HEK293 (cell line): ENCODE results near the gene SP5.

ENCODE experiments used
- CTCF ChIA-PET: fragments of 350-600 bp; formaldehyde crosslinking; extraction: SDS; loops from one replicate; lab custom pipeline; 2021; ENCODE audit warnings: antibody characterized with exemption; lab: Yijun Ruan, JAX
- POLR2A ChIA-PET: fragments of 300-600 bp; formaldehyde crosslinking; extraction: SDS; loops from one replicate; lab custom pipeline; 2020; ENCODE audit warnings: antibody characterized with exemption, inconsistent platforms; lab: Yijun Ruan, JAX
- H3K27ac ChIP-seq: fragments of 200-500 bp; sonication (Bioruptor generic); 2 replicates; pipeline ENCODE4 v1.5.1; 2014; ENCODE audit warnings: low read depth, low read length, control low read depth, inconsistent platforms; ENCODE audit errors: extremely low read depth
- H3K36me3 ChIP-seq, 2 experiments: fragments of 200-500 bp in 1 of 2; sonication (Bioruptor generic) in 1 of 2; 1 replicate in 1 of 2; 2 replicates in 1 of 2; pipeline ENCODE4 v1.5.1; 2014 to 2017; ENCODE audit warnings: inconsistent platforms in 2 of 2, low read length in 2 of 2; ENCODE audit not compliant: control insufficient read depth in 2 of 2, insufficient read depth in 1 of 2
- H3K4me1 ChIP-seq: fragments of 200-500 bp; sonication (Bioruptor generic); 2 replicates; pipeline ENCODE4 v1.5.1; 2014; ENCODE audit warnings: mild to moderate bottlenecking, low read length, inconsistent platforms; ENCODE audit not compliant: control insufficient read depth, insufficient read depth
- H3K4me3 ChIP-seq: 2 replicates; pipeline ENCODE4 v1.5.1; 2011; ENCODE audit warnings: low read depth, mild to moderate bottlenecking, control low read depth, low read length, moderate library complexity
- H3K9me3 ChIP-seq: fragments of 200-500 bp; sonication (Bioruptor generic); 2 replicates; pipeline ENCODE4 v1.5.1; 2014; ENCODE audit warnings: low read depth, low read length, inconsistent platforms; ENCODE audit not compliant: control insufficient read depth, insufficient read depth
- BCL11B ChIP-seq: fragments of 450-650 bp; formaldehyde crosslinking; IDR thresholded peaks from 2 replicates; pipeline ENCODE4 v1.5.1; 2016; ENCODE audit warnings: low read depth, missing biosample characterization, missing genetic modification characterization
- GLI4 ChIP-seq: fragments of 450-650 bp; formaldehyde crosslinking; IDR thresholded peaks from 2 replicates; pipeline ENCODE4 v1.5.1; 2016; ENCODE audit warnings: missing biosample characterization, missing genetic modification characterization
- KLF7 ChIP-seq: fragments of 450-650 bp; formaldehyde crosslinking; IDR thresholded peaks from 2 replicates; pipeline ENCODE4 v1.5.1; 2016; ENCODE audit warnings: missing biosample characterization, missing genetic modification characterization, borderline replicate concordance
- MEIS1 ChIP-seq: sonication (generic); formaldehyde crosslinking; IDR thresholded peaks from 2 replicates; pipeline ENCODE4 v1.8.1; 2022; ENCODE audit warnings: missing genetic modification reagents, mild to moderate bottlenecking, borderline replicate concordance
- PRDM1 ChIP-seq: fragments of 450-650 bp; formaldehyde crosslinking; IDR thresholded peaks from 2 replicates; pipeline ENCODE4; 2016; ENCODE audit warnings: missing biosample characterization, missing genetic modification characterization
- REPIN1 ChIP-seq: fragments of 450-650 bp; formaldehyde crosslinking; IDR thresholded peaks from 2 replicates; pipeline ENCODE4 v1.5.1; 2017; ENCODE audit warnings: missing biosample characterization, missing genetic modification characterization, low read depth
- TRIM28 ChIP-seq: IDR thresholded peaks from 2 replicates; pipeline ENCODE4 v1.6.1; 2011; ENCODE audit warnings: low read length, control low read depth, borderline replicate concordance
- ZBTB17 ChIP-seq: fragments of 450-650 bp; formaldehyde crosslinking; IDR thresholded peaks from 2 replicates; pipeline ENCODE4 v1.5.1; 2016; ENCODE audit warnings: missing biosample characterization, missing genetic modification characterization
- ZBTB20 ChIP-seq: fragments of 450-650 bp; formaldehyde crosslinking; IDR thresholded peaks from 2 replicates; pipeline ENCODE4 v1.5.1; 2016; ENCODE audit warnings: missing biosample characterization, missing genetic modification characterization
- ZEB2 ChIP-seq: fragments of 450-650 bp; formaldehyde crosslinking; IDR thresholded peaks from 2 replicates; pipeline ENCODE4 v1.5.1; 2016; ENCODE audit warnings: missing biosample characterization, missing genetic modification characterization
- ZNF133 ChIP-seq: fragments of 450-650 bp; formaldehyde crosslinking; IDR thresholded peaks from 2 replicates; pipeline ENCODE4 v1.5.1; 2016; ENCODE audit warnings: missing biosample characterization, missing genetic modification characterization
- ZNF169 ChIP-seq: fragments of 450-650 bp; formaldehyde crosslinking; IDR thresholded peaks from 2 replicates; pipeline ENCODE4 v1.5.1; 2016; ENCODE audit warnings: missing biosample characterization, missing genetic modification characterization
- ZNF184 ChIP-seq: fragments of 450-650 bp; IDR thresholded peaks from 2 replicates; pipeline ENCODE4 v1.5.1; 2018; ENCODE audit warnings: missing biosample characterization, mild to moderate bottlenecking, missing genetic modification characterization
- ZNF335 ChIP-seq: fragments of 450-650 bp; formaldehyde crosslinking; conservative IDR thresholded peaks from 2 replicates; pipeline ENCODE4 v1.5.1; 2016; ENCODE audit warnings: missing biosample characterization, missing genetic modification characterization
- ZNF350 ChIP-seq: fragments of 450-650 bp; formaldehyde crosslinking; IDR thresholded peaks from 2 replicates; pipeline ENCODE4 v1.5.0; 2017; ENCODE audit warnings: missing biosample characterization, mild to moderate bottlenecking, missing genetic modification characterization
- ZNF404 ChIP-seq: fragments of 450-650 bp; formaldehyde crosslinking; IDR thresholded peaks from 2 replicates; pipeline ENCODE4 v1.5.1; 2017; ENCODE audit warnings: missing biosample characterization, missing genetic modification characterization
- ZNF529 ChIP-seq: fragments of 450-650 bp; formaldehyde crosslinking; IDR thresholded peaks from 2 replicates; pipeline ENCODE4 v1.5.1; 2017; ENCODE audit warnings: missing genetic modification characterization, missing biosample characterization; ENCODE audit not compliant: insufficient replicate concordance
- ZNF701 ChIP-seq: fragments of 450-650 bp; formaldehyde crosslinking; IDR thresholded peaks from 2 replicates; pipeline ENCODE4 v1.5.1; 2016; ENCODE audit warnings: missing biosample characterization, missing genetic modification characterization
- TF ChIP-seq, protein P1 (sequence below): fragments of 450-650 bp; formaldehyde crosslinking; IDR thresholded peaks from 2 replicates; pipeline ENCODE4 v1.5.1; 2016; ENCODE audit warnings: missing biosample characterization, missing genetic modification characterization
- TF ChIP-seq, protein P2 (sequence below): fragments of 450-650 bp; formaldehyde crosslinking; IDR thresholded peaks from 2 replicates; pipeline ENCODE4 v1.5.1; 2016; ENCODE audit warnings: missing biosample characterization, missing genetic modification characterization, low read depth
- TF ChIP-seq, protein P3 (sequence below): fragments of 450-650 bp; formaldehyde crosslinking; IDR thresholded peaks from 2 replicates; pipeline ENCODE4 v1.5.1; 2016; ENCODE audit warnings: missing biosample characterization, missing genetic modification characterization, borderline replicate concordance
- TF ChIP-seq, protein P4 (sequence below): fragments of 450-650 bp; formaldehyde crosslinking; IDR thresholded peaks from 2 replicates; pipeline ENCODE4 v1.5.1; 2017; ENCODE audit warnings: missing biosample characterization, missing genetic modification characterization

Gene SP5

DNA sequence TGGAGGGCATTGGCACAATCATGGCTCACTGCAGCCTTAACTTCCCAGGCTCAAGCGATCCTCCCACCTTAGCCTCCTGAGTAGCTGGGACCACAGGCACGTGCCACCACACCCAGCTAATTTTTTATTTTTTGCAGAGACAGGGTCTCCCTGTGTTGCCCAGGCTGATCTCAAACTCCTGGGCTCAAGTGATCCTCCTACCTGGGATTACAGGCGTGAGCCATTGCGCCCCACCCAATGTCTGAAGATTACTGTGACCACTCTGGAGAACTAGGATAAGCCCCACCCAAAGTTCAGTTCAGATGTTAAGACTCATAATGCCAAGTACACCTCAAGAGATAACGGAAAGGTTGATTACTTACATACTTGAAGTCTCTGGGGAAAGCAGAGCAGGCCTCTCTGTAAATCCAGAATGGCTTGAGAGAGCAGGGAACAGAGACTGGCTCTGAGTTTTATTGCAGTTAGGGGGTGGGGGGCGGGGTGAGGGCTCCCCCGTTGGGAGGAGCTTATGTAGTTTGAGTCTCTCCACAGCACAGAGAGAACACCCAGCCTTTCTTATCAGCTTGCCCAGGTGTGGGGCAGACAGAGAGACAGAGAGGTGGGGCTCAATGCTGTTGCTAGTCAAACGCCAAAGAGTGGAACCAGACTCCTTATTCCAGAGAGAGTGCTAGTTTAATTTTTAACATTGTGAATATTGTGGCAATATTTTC lies 28.5 kb downstream of the SP5 start:
- Histone ChIP-seq H3K4me3 (no peak overlapping the region), H3K4me1 (no peaks in the 10 kb centered on the region), H3K27ac (no peak overlapping the region), H3K9me3 (no peaks in the 10 kb centered on the region), H3K36me3 (no peaks in the 10 kb centered on the region)
- ChIA-PET POLR2A (no interaction called here), CTCF (interaction anchor here (0.5 kb wide), 1 partner anchor 1612 kb away, joined by 3 read pairs; no protein-coding TSS in a partner anchor)
- TF ChIP-seq ZNF335 (tag by site-specific recombination) (no peak), ZBTB17 (tag by site-specific recombination) (no peak), BCL11B (tag by site-specific recombination) (no peak), REPIN1 (tag by site-specific recombination) (no peak), ZNF701 (tag by site-specific recombination) (no peak), ZNF529 (tag by site-specific recombination) (no peak), MEIS1 (CRISPR knock-in tag) (no peak), KLF7 (no peak)
- TF ChIP-seq, protein P1, sequence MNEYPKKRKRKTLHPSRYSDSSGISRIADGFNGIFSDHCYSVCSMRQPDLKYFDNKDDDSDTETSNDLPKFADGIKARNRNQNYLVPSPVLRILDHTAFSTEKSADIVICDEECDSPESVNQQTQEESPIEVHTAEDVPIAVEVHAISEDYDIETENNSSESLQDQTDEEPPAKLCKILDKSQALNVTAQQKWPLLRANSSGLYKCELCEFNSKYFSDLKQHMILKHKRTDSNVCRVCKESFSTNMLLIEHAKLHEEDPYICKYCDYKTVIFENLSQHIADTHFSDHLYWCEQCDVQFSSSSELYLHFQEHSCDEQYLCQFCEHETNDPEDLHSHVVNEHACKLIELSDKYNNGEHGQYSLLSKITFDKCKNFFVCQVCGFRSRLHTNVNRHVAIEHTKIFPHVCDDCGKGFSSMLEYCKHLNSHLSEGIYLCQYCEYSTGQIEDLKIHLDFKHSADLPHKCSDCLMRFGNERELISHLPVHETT = no peak
- TF ChIP-seq, protein P2, sequence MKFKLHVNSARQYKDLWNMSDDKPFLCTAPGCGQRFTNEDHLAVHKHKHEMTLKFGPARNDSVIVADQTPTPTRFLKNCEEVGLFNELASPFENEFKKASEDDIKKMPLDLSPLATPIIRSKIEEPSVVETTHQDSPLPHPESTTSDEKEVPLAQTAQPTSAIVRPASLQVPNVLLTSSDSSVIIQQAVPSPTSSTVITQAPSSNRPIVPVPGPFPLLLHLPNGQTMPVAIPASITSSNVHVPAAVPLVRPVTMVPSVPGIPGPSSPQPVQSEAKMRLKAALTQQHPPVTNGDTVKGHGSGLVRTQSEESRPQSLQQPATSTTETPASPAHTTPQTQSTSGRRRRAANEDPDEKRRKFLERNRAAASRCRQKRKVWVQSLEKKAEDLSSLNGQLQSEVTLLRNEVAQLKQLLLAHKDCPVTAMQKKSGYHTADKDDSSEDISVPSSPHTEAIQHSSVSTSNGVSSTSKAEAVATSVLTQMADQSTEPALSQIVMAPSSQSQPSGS (tag by site-specific recombination) = no peak
- TF ChIP-seq, protein P3, sequence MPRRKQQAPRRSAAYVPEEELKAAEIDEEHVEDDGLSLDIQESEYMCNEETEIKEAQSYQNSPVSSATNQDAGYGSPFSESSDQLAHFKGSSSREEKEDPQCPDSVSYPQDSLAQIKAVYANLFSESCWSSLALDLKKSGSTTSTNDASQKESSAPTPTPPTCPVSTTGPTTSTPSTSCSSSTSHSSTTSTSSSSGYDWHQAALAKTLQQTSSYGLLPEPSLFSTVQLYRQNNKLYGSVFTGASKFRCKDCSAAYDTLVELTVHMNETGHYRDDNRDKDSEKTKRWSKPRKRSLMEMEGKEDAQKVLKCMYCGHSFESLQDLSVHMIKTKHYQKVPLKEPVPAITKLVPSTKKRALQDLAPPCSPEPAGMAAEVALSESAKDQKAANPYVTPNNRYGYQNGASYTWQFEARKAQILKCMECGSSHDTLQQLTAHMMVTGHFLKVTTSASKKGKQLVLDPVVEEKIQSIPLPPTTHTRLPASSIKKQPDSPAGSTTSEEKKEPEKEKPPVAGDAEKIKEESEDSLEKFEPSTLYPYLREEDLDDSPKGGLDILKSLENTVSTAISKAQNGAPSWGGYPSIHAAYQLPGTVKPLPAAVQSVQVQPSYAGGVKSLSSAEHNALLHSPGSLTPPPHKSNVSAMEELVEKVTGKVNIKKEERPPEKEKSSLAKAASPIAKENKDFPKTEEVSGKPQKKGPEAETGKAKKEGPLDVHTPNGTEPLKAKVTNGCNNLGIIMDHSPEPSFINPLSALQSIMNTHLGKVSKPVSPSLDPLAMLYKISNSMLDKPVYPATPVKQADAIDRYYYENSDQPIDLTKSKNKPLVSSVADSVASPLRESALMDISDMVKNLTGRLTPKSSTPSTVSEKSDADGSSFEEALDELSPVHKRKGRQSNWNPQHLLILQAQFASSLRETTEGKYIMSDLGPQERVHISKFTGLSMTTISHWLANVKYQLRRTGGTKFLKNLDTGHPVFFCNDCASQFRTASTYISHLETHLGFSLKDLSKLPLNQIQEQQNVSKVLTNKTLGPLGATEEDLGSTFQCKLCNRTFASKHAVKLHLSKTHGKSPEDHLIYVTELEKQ (tag by site-specific recombination) = no peak

DNA sequence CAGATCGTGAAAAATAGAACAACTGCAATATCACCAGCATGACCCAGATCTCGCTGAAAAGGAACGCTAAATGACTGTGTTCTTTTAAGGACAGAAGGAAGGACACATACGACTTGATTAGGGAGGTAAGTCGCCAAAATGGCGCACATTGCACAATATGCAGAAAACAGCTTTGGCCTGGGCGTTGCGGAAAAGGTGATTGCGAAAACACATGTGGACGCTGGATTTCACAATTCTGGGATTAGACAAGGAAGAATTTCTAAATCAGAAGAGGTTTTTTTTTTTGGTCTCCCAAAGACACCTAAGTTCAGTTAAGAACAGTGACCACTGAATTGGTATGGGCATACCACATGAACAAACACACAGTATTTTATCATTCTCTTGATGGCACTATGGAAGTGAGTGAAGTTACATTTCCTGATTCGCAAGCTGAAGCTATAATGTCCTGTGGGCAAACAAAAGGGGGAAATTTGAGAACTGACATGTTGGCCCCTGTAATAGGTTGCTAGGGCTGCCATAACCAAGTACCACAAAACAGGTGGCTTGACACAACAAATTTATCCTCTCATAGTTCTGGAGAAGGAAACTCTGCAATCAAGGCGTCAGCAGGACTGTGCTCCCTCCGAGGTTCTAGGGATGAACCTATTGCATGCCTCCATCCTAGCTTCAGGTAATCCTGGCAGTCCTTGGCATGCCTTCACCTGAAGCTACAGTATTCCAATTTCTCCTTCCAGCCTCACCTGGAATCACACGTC lies 29.3 kb downstream of the SP5 start:
- Histone ChIP-seq H3K4me3 (no peak overlapping the region), H3K9me3 (no peaks in the 10 kb centered on the region), H3K4me1 (no peaks in the 10 kb centered on the region), H3K27ac (no peak overlapping the region), H3K36me3 (no peaks in the 10 kb centered on the region)
- TF ChIP-seq ZNF133 = no peak
- no peak for TF ChIP-seq ZNF184
- no peak for TF ChIP-seq ZNF350 (tag by site-specific recombination)
- no peak for TF ChIP-seq PRDM1 (tag by site-specific recombination)
- TF ChIP-seq, protein P4, sequence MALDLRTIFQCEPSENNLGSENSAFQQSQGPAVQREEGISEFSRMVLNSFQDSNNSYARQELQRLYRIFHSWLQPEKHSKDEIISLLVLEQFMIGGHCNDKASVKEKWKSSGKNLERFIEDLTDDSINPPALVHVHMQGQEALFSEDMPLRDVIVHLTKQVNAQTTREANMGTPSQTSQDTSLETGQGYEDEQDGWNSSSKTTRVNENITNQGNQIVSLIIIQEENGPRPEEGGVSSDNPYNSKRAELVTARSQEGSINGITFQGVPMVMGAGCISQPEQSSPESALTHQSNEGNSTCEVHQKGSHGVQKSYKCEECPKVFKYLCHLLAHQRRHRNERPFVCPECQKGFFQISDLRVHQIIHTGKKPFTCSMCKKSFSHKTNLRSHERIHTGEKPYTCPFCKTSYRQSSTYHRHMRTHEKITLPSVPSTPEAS (tag by site-specific recombination) = no peak
- TF ChIP-seq ZBTB20 (tag by site-specific recombination) = no peak
- no peak for TF ChIP-seq TRIM28
- TF ChIP-seq ZNF169 = no peak
- no peak for TF ChIP-seq ZEB2 (tag by site-specific recombination)
- TF ChIP-seq ZNF404 = no peak
- TF ChIP-seq GLI4 (tag by site-specific recombination) = no peak
- CTCF ChIA-PET = interaction anchor here (0.5 kb wide), 1 partner anchor 1612 kb away, joined by 3 read pairs; no protein-coding TSS in a partner anchor
- POLR2A ChIA-PET = no interaction called here
